GM12864 (cell line): ENCODE measurements around the gene GCFC2.
A peak's percentile ranks its signal among the peaks of the same experiment; 100 is the strongest.

Source experiments
- DNase-seq: peaks from one replicate; pipeline ENCODE4 v3.0.0-alpha.2; 2011; ENCODE audit warnings: low read depth
- H3K4me3 ChIP-seq: 2 replicates; pipeline ENCODE4 v1.5.1; 2011; ENCODE audit warnings: mild to moderate bottlenecking, low read depth, low read length, control low read depth
- CTCF ChIP-seq: IDR thresholded peaks from 2 replicates; pipeline ENCODE4 v1.5.1; 2011; ENCODE audit warnings: low read depth, mild to moderate bottlenecking, moderate library complexity, low read length, control low read depth, inconsistent platforms; ENCODE audit errors: missing control alignments

GCFC2 gene

GRCh38 chr2:75656563-75656962 is 54.2 kb downstream of the GCFC2 start:
- no peak for DNase-seq
- TF ChIP-seq CTCF: no peak
- H3K4me3 ChIP-seq: no peak overlapping the region

GRCh38 chr2:75655861-75656260 is 54.9 kb downstream of the GCFC2 start:
- no peak overlapping the region for H3K4me3 ChIP-seq
- no peak for TF ChIP-seq CTCF
- DNase-seq: no peak

GRCh38 chr2:75654012-75654411 is 56.7 kb downstream of the GCFC2 start:
- H3K4me3 ChIP-seq: no peak overlapping the region

GRCh38 chr2:75647771-75648170 is 62.9 kb downstream of the GCFC2 start:
- peak overlapping the region; percentile 86; the same call in 1 of the 2 replicates for H3K4me3 ChIP-seq
- DNase-seq: no peak
- TF ChIP-seq CTCF: no peak

More at GRCh38 chr2:75654012-75654411, 56.7 kb downstream of the GCFC2 start:
- no peak for TF ChIP-seq CTCF
- DNase-seq: no peak

- TF ChIP-seq CTCF: no peak
- peak within 1 kb of the TSS; percentile 86 for H3K4me3 ChIP-seq
- peak; percentile 81 for DNase-seq
Measured at GRCh38 chr2:75646583-75647425, 63.9 kb downstream of the GCFC2 start, which contains the start of gene MRPL19. Gene MRPL19 (plus strand): TSS chr2:75646783. CDS start chr2:75646808, 25 bp downstream.

- no peak for TF ChIP-seq CTCF
- DNase-seq: no peak
- peak overlapping the region; percentile 86 for H3K4me3 ChIP-seq
Measured at GRCh38 chr2:75646090-75646582, 64.6 kb downstream of the GCFC2 start.
